Hepatocyte (in vitro differentiated cells): Measurements from ENCODE around the gene ILDR2. TPM values are rescaled to one million over a fixed set of nuclear protein-coding genes. Genes with fewer than 3 reads are reported as not detected.

ENCODE experiments used
- DNase-seq: peaks from one replicate; pipeline ENCODE4 v3.0.0-alpha.2; 2016; ENCODE audit warnings: low spot score
- H2AFZ ChIP-seq: fragments of 200-600 bp; sonication (generic); 2 replicates; pipeline ENCODE4 v1.6.0; 2016; ENCODE audit warnings: antibody characterized with exemption, mild to moderate bottlenecking
- H3K27ac ChIP-seq: fragments of 200-600 bp; sonication (generic); 2 replicates; pipeline ENCODE4 v1.5.1; 2016; ENCODE audit warnings: mild to moderate bottlenecking
- H3K27me3 ChIP-seq: fragments of 200-600 bp; sonication (generic); 2 replicates; pipeline ENCODE4 v1.6.1; 2016
- H3K36me3 ChIP-seq: fragments of 200-600 bp; sonication (generic); replicated peaks from 2 replicates; pipeline ENCODE4 v1.5.1; 2016; ENCODE audit warnings: low read depth; ENCODE audit not compliant: insufficient read depth
- H3K4me1 ChIP-seq: fragments of 200-600 bp; sonication (generic); 2 replicates; pipeline ENCODE4 v1.5.1; 2016; ENCODE audit warnings: mild to moderate bottlenecking, moderate library complexity; ENCODE audit not compliant: insufficient read depth
- H3K4me2 ChIP-seq: fragments of 200-600 bp; sonication (generic); 2 replicates; pipeline ENCODE4 v1.6.0; 2016
- H3K4me3 ChIP-seq: fragments of 200-600 bp; sonication (generic); 2 replicates; pipeline ENCODE4 v1.5.1; 2016; ENCODE audit warnings: mild to moderate bottlenecking
- H3K79me2 ChIP-seq: fragments of 200-600 bp; sonication (generic); 2 replicates; pipeline ENCODE4 v1.6.0; 2017; ENCODE audit warnings: mild to moderate bottlenecking
- H3K9me2 ChIP-seq: fragments of 200-600 bp; sonication (generic); replicated peaks from 2 replicates; pipeline ENCODE4 v1.6.0; 2017; ENCODE audit warnings: mild to moderate bottlenecking; ENCODE audit not compliant: insufficient read depth
- H3K9me3 ChIP-seq: fragments of 200-600 bp; sonication (generic); 2 replicates; pipeline ENCODE4 v1.5.1; 2016; ENCODE audit warnings: low read depth, mild to moderate bottlenecking
- H4K20me1 ChIP-seq: fragments of 200-600 bp; sonication (generic); 2 replicates; pipeline ENCODE4 v1.6.0; 2016; ENCODE audit warnings: mild to moderate bottlenecking; ENCODE audit not compliant: insufficient read depth, poor library complexity, severe bottlenecking
- EZH2 ChIP-seq: fragments of 200-600 bp; sonication (generic); IDR thresholded peaks from 2 replicates; pipeline ENCODE4 v1.6.1; 2016; ENCODE audit warnings: antibody characterized with exemption, mild to moderate bottlenecking, borderline replicate concordance
- WGBS: methylation state at CpG from one replicate; pipeline ENCODE4 v1.1.6; 2016; ENCODE audit warnings: low lambda C conversion rate; ENCODE audit errors: missing lambda C conversion rate; 5-methylcytosine and 5-hydroxymethylcytosine counted together
- polyA plus RNA-seq: library from polyadenylated mRNA; unstranded; fragments of >200 nt; fragmentation: Nextera tagmentation; extraction: Ambion mirVana; gene quantifications from 2 replicates; pipeline ENCODE4 v1.2.1, GENCODE V29; 2016
- small RNA-seq: library from RNA; depleted of rRNA; stranded (forward); fragments of <200 nt; gene quantifications from one replicate; pipeline ENCODE3, GENCODE V24; 2014
- total RNA-seq: library from RNA; depleted of rRNA; stranded (reverse); fragments of >200 nt; gene quantifications from 2 replicates; pipeline ENCODE4 v1.2.3, GENCODE V29; 2014

ILDR2 gene
- total and polyA plus RNA-seq, 2 experiments from 2014 or later: 1.6 to 3.4 TPM

DNA sequence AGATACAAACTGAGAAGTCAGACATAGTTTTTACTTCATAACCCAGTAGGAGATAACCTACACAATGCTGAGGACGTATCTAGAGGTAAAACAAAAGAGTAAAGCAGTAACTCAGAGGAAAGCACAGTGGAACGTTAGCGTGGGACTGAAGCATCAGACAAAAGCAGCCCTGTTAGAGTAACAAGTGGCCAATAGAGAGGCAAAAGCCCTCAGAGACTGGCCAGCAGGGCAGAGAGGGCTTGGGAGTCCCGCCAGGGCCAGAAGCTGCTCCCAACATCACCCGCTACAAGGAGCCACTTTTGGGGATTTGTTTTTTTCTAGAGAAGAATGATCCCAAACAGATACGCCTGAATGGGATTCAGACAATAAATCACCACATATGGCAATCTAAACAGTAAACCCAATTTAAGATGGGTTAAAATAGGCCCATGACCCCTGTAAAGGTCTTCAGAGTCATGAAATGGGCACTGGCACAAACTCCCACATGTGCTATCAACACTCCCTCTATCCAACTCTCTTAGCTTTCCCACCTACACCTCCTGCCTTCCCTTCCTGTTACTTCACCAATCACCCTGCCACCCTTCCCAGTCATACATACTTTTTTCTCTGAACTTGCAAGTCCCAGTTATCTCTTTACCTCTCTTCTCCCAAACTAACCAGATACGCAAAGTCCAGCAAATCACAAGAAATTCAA, 116.5 kb downstream of the ILDR2 start:
- H3K9me3 ChIP-seq: no peaks in the 10 kb centered on the region
- no peaks in the 10 kb centered on the region for H3K9me2 ChIP-seq
- no peak for TF ChIP-seq EZH2
- H3K27ac ChIP-seq: no peak overlapping the region
- DNase-seq: no peak
- WGBS: 82% methylated on average over 7 of the region's 7 CpGs
- no peaks in the 10 kb centered on the region for H3K4me1 ChIP-seq
- H3K79me2 ChIP-seq: no peaks in the 10 kb centered on the region
- no peaks in the 10 kb centered on the region for H3K27me3 ChIP-seq
- no peak overlapping the region for H3K4me2 ChIP-seq
- H3K36me3 ChIP-seq: no peaks in the 10 kb centered on the region
- no peak overlapping the region for H2AFZ ChIP-seq
- no peak overlapping the region for H3K4me3 ChIP-seq
- no peaks in the 10 kb centered on the region for H4K20me1 ChIP-seq

Small RNA genes lying within 50 kb of the gene (small RNA-seq; reads per million reads assigned to genes)
- 1.3 reads per million, percentile 79 among the genes with 10 or more reads in this experiment for gene RNA5SP65

Other genes starting within 250 kb of the ILDR2 start
- 37.2 and 40.6 TPM in 2 replicates for gene POGK, start 136.1 kb downstream of the ILDR2 start, total RNA-seq
- 21.6 and 22.6 TPM in 2 replicates for gene POGK, start 136.1 kb downstream of the ILDR2 start, polyA plus RNA-seq
- 19.7 and 21.4 TPM in 2 replicates for gene TADA1, start 99.3 kb downstream of the ILDR2 start, total RNA-seq
- gene TADA1, start 99.3 kb downstream of the ILDR2 start, polyA plus RNA-seq: 13.4 and 13.6 TPM in 2 replicates
- not detected in 2 replicates for gene MAEL, start 13.7 kb upstream of the ILDR2 start, total RNA-seq
- 0.45 TPM in 1 of 2 replicates, not detected in the other for gene MAEL, start 13.7 kb upstream of the ILDR2 start, polyA plus RNA-seq
- 5.8 and 7.2 TPM in 2 replicates for gene GPA33, start 114.8 kb upstream of the ILDR2 start, total RNA-seq
- 1.5 and 3.9 TPM in 2 replicates for gene GPA33, start 114.8 kb upstream of the ILDR2 start, polyA plus RNA-seq
- gene STYXL2, start 118.5 kb upstream of the ILDR2 start, total RNA-seq: 0.07 and 0.20 TPM in 2 replicates
- 0.40 and 0.58 TPM in 2 replicates for gene STYXL2, start 118.5 kb upstream of the ILDR2 start, polyA plus RNA-seq
- gene POU2F1, start 245.3 kb upstream of the ILDR2 start, total RNA-seq: 11.9 and 14.5 TPM in 2 replicates
- gene POU2F1, start 245.3 kb upstream of the ILDR2 start, polyA plus RNA-seq: 11.9 and 12.1 TPM in 2 replicates